HT-29 (cell line): ENCODE data around the gene NCOA3. TPM values are rescaled to one million over a fixed set of nuclear protein-coding genes. Genes with fewer than 3 reads are reported as not detected.

Source experiments
- DNase-seq: peaks from one replicate; pipeline ENCODE4 v3.0.0-alpha.2; 2015; ENCODE audit warnings: low spot score
- total RNA-seq: library from RNA; depleted of rRNA; stranded (reverse); fragments of >200 nt; shearing (Covaris generic); gene quantifications from 2 replicates; pipeline ENCODE4 v1.2.3, GENCODE V29; 2014

Gene NCOA3
- total RNA-seq, 1 experiment from 2014 or later, result 14.9 TPM

DNA sequence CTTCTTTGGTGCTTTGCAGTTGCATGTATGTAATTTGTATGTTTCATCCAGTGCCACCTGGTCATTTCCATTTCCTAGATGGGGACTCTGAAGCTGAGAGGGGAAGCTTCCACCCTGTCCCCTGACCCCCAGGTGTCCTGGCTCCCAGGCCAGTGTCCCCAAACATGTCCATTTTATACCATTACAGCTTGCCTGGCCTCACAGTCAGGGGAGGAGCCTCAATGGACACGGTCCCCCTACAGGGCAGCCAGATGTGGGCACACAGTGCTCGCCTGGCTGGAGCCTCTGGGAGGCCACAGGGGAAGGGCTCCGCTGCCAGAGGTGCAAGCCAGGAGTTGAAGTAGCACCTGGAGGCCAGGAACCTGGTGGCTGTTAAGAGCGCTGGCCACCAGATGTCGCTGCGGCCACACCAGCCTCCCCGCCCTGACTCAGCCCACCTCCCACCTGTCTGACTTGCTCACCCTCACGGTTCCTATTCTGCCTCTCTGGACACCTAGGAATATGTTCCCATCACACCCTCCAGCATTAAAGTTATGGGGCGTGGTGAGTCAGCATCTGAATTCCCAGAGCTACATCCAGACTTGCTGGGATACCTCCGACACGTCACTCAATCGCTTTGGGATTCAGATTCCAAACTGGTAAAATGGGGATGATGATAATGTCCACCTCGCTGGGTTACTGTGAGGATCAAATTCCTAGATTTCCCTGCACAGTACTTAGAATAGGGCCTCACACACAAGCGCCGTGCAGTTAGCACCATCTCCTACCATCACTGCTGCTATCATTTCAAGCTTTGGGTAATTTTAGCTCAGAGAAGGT lies 176.2 kb downstream of the NCOA3 start:
- DNase-seq, result peak; percentile 91

- DNase-seq, result no peak
Measured at GRCh38 chr20:47678536-47678935, 176.8 kb downstream of the NCOA3 start.

GRCh38 chr20:47679462-47679861 lies 177.8 kb downstream of the NCOA3 start:
- no peak for DNase-seq

- no peak for DNase-seq
Measured at GRCh38 chr20:47680804-47681529, 179.3 kb downstream of the NCOA3 start.

- no peak for DNase-seq
Measured at GRCh38 chr20:47682028-47682783, 180.5 kb downstream of the NCOA3 start.

DNA sequence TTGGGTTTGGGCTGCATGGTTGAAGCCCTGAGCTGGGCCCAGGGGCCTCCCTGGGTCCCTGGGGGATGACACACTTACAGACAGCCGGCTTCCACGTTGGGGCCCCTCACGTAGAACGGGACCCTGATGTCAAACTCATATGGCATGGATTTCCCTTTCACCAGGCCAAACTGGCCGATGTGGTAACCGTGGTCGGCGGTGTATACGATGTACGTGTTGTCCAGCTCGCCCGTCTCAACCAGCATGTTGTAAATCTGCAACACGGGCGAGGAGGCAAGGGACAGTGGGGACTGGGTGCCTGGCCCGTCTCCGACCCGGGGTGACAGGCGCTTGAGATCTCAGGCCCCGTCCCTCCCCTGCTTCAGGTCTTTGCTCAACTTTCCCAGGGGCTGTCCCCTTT lies 181.2 kb downstream of the NCOA3 start:
- DNase-seq, result no peak

DNA sequence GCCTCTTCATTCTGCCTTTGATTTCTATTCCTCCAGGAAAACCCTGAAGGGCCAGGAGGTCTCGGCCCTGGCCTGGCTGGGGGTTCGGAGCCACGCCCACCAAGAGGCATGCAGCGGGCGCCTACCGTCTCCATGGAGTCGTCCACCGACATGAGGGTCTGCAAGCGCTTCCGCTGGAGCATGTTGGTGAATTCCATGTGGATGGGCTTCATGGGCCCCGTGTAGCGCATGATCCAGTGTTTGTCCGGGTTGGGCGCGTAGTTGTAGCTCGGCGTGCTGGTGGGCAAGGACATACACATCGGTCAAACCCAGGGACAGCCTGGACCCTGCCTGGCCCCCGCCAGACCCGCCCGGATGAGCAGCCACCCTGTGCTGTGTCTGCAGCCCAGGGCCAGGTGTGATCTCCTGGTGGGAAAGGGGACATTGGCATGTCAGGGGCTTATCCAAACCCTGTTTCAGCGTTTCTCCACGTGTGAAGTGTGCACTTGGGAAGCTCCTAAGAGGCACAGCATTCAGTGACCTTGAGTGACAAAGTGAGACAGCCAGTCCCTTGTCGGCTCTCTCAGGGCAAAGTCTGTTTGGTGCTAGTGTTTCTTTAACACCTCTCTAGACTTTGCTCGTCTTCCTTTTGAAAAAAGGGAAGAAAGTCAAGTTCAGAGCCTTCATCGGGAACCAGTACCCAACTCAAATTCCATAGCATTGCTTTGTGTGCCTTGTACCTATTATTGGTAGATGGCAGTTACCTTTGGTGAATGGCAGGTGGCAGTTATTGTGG lies 182.8 kb downstream of the NCOA3 start:
- DNase-seq, result no peak

DNA sequence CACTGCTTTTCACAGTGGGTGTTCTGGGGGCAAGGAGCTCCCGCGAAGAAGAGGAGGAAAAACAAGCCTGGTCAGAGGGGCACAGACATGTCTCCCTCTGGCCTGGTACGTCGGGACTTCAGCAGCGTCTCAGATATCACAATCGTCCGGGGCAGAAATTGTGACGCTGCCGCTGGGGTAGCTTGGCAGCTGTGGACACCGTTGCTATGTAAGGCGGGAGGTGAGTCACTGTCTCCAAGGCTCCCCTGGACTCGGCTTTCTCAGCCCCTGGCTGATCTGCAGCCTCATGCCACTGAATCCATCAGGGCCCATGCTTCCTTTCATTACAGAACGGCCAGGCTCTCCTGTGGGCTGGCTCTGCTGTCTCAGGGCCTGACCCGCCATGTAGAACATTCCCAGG lies 184.9 kb downstream of the NCOA3 start:
- DNase-seq, result no peak

DNA sequence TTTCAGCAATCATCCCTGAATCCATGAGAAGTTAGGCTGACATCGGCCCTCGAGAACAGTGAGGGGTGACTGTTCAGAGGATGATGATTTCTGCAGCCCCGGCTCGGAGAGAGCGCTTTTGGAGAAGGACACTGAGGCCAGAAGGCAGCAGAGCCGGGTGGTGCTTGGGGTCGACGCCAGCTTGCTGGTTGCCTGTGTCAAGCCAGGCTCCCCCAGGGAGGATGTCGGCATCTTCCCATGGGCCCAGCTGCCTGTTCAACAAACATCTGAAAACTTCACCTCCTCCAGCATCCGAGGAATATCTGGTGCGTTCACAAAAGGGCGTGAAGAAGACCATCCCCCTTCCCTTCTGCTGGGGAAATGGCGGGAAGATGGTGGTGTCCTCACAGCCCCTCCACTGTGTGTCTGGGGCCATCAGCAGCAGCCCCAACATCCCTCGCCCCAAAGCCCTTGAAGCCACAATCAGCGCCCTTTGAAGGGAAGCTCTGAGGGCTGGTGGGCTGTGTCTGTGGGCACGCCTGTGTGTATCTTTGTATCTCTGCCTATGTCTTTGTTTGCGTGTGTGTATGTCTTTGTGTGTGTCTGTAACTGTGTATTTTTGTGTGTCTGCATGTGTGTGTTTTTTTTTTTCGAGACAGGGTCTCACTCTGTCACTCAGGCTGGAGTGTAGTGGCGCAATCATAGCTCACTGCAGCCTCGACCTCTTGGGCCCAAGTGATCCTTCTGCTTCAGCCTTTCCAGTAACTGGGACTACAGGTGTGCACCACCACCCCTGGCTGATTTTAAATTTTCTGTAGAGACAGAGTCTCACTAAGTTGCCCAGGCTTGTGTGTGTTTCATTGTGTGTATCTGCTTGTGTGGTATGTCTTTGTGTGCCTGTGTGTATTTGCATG lies 185.7 kb downstream of the NCOA3 start:
- DNase-seq, result no peak

- no peak for DNase-seq
Measured at GRCh38 chr20:47688385-47689381, 187.0 kb downstream of the NCOA3 start.

DNA sequence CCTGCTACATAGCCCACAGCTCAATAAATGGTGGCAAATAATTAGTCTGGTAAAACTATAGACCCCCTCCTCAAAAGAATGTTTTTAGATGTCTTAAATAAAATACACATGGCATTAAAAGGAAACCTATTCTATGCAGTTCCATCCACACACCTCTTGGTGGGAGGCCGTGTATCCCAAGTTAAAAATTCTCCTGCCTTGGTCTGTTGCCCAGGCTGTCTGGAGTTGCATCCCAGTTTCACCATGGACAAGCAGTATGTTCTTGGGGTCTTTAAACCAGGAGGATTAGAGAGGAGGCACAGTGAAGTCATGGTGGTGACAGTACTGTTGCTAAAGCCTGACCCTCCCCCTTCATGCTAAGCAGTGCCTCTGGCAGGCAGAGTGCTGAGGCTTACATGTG lies 188.0 kb downstream of the NCOA3 start:
- DNase-seq, result no peak

- DNase-seq, result no peak
Measured at GRCh38 chr20:47691625-47692024, 189.9 kb downstream of the NCOA3 start.

GRCh38 chr20:47694021-47694818 lies 192.5 kb downstream of the NCOA3 start:
- no peak for DNase-seq

GRCh38 chr20:47696856-47697255 lies 195.2 kb downstream of the NCOA3 start:
- no peak for DNase-seq

DNA sequence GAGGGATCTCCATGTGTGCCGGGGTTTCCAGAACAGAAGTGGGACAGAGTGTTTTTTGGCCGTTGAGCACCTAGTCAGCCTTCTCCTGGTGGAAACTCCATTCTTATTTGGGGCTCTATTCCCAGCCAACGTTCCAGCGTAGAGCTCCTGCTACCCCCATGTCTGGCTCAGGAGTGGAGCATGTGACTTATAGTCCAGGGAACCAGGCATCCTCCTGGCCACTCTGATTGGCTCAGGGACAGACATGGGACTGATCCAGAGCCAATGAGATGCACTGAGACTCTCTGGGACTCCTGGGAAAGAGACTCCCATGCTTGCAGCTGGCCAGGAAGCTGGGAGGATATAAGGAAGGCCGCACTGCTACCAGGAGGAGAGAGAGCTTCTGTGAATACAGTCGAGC lies 196.5 kb downstream of the NCOA3 start:
- no peak for DNase-seq

DNA sequence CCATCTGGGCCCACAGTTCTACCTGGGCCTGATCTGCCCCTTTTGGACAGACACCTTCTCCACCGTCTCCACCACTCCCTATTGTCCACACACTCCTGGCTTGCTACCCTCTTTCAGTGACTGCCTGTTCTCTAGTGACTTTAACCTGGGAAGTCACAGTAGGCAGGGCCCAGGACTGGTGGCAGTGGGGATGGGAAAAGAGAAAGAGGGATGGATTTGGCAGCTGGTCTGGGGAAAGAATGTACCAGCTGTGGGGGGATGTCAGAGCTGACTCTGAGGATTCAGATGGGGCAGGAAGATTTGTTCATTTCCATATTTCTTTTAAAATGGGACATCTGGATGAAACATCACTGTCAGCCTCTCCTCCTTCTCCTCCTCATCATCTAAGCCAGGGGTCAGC lies 198.1 kb downstream of the NCOA3 start:
- DNase-seq, result no peak

- no peak for DNase-seq
Measured at GRCh38 chr20:47700327-47700726, 198.6 kb downstream of the NCOA3 start.

- no peak for DNase-seq
Measured at GRCh38 chr20:47701612-47702011, 199.9 kb downstream of the NCOA3 start.
